Skeletal muscle satellite cell (primary cell): ENCODE data around the gene C16orf96.

ENCODE experiments used
- H3K27me3 ChIP-seq: 2 replicates; pipeline ENCODE4 v1.7.0; 2013; ENCODE audit warnings: low read length; ENCODE audit not compliant: control insufficient read depth, insufficient read depth
- H3K36me3 ChIP-seq: 2 replicates; pipeline ENCODE4 v1.7.0; 2013; ENCODE audit warnings: mild to moderate bottlenecking, control low read depth, low read length; ENCODE audit not compliant: insufficient read depth
- H3K4me1 ChIP-seq: 2 replicates; pipeline ENCODE4 v1.7.0; 2013; ENCODE audit warnings: low read length; ENCODE audit not compliant: control insufficient read depth, insufficient read depth
- H3K4me2 ChIP-seq: 2 replicates; pipeline ENCODE4 v1.7.0; 2013; ENCODE audit warnings: mild to moderate bottlenecking, low read length
- H3K4me3 ChIP-seq: 2 replicates; pipeline ENCODE4 v1.7.0; 2013; ENCODE audit warnings: low read length
- H3K9ac ChIP-seq: 2 replicates; pipeline ENCODE4 v1.7.0; 2013; ENCODE audit warnings: mild to moderate bottlenecking, low read depth, low read length, moderate library complexity
- H3K9me3 ChIP-seq: replicated peaks from 2 replicates; pipeline ENCODE4 v1.7.0; 2013; ENCODE audit warnings: mild to moderate bottlenecking, control low read depth, low read length

Gene C16orf96

GRCh38 chr16:4529085-4530060 is 26.8 kb upstream of the C16orf96 start:
- Histone ChIP-seq H3K9me3 (no peaks in the 10 kb centered on the region), H3K9ac (no peak overlapping the region), H3K4me3 (no peak overlapping the region), H3K27me3 (no peaks in the 10 kb centered on the region), H3K4me1 (no peaks in the 10 kb centered on the region), H3K36me3 (no peaks in the 10 kb centered on the region), H3K4me2 (no peak overlapping the region)

GRCh38 chr16:4531811-4532210 is 24.3 kb upstream of the C16orf96 start:
- Histone ChIP-seq H3K4me1 (no peaks in the 10 kb centered on the region), H3K9ac (no peak overlapping the region), H3K4me3 (no peak overlapping the region), H3K36me3 (no peaks in the 10 kb centered on the region), H3K9me3 (no peaks in the 10 kb centered on the region), H3K4me2 (no peak overlapping the region), H3K27me3 (no peaks in the 10 kb centered on the region)

- no peak overlapping the region for H3K4me2 ChIP-seq
- H3K9ac ChIP-seq = no peak overlapping the region
- no peak overlapping the region for H3K4me3 ChIP-seq
- H3K4me1 ChIP-seq = no peaks in the 10 kb centered on the region
- no peaks in the 10 kb centered on the region for H3K9me3 ChIP-seq
- H3K27me3 ChIP-seq = no peaks in the 10 kb centered on the region
- no peaks in the 10 kb centered on the region for H3K36me3 ChIP-seq
Measured at GRCh38 chr16:4532238-4532637, 23.9 kb upstream of the C16orf96 start.

GRCh38 chr16:4533490-4533889 is 22.6 kb upstream of the C16orf96 start:
- H3K36me3 ChIP-seq = no peaks in the 10 kb centered on the region

GRCh38 chr16:4534151-4534790 is 21.9 kb upstream of the C16orf96 start:
- Histone ChIP-seq H3K4me2 (no peak overlapping the region), H3K36me3 (no peaks in the 10 kb centered on the region), H3K4me1 (peaks cover 4% of the 10 kb centered on the region), H3K9ac (no peak overlapping the region), H3K9me3 (peaks cover 4% of the 10 kb centered on the region), H3K27me3 (no peaks in the 10 kb centered on the region), H3K4me3 (no peak overlapping the region)

More at GRCh38 chr16:4533490-4533889, 22.6 kb upstream of the C16orf96 start:
- Histone ChIP-seq H3K4me3 (no peak overlapping the region), H3K4me2 (no peak overlapping the region), H3K27me3 (no peaks in the 10 kb centered on the region), H3K9me3 (no peaks in the 10 kb centered on the region), H3K9ac (no peak overlapping the region), H3K4me1 (peaks cover 4% of the 10 kb centered on the region)

GRCh38 chr16:4535627-4536108 is 20.5 kb upstream of the C16orf96 start:
- no peaks in the 10 kb centered on the region for H3K27me3 ChIP-seq
- H3K9ac ChIP-seq = no peak overlapping the region
- peaks cover 4% of the 10 kb centered on the region for H3K4me1 ChIP-seq
- no peak overlapping the region for H3K4me2 ChIP-seq
- no peaks in the 10 kb centered on the region for H3K36me3 ChIP-seq
- H3K4me3 ChIP-seq = no peak overlapping the region
- peaks cover 4% of the 10 kb centered on the region for H3K9me3 ChIP-seq

- Histone ChIP-seq H3K4me3 (no peak overlapping the region), H3K9me3 (peaks cover 4% of the 10 kb centered on the region), H3K4me1 (peaks cover 4% of the 10 kb centered on the region), H3K36me3 (no peaks in the 10 kb centered on the region), H3K9ac (no peak overlapping the region), H3K4me2 (no peak overlapping the region), H3K27me3 (no peaks in the 10 kb centered on the region)
Measured at GRCh38 chr16:4536391-4537106, 19.6 kb upstream of the C16orf96 start.

- H3K36me3 ChIP-seq = no peaks in the 10 kb centered on the region
- peaks cover 4% of the 10 kb centered on the region for H3K4me1 ChIP-seq
- peak overlapping the region; percentile 86 for H3K4me2 ChIP-seq
- peak overlapping the region; percentile 78 for H3K9ac ChIP-seq
- H3K4me3 ChIP-seq = peak overlapping the region; percentile 82
- peaks cover 4% of the 10 kb centered on the region for H3K9me3 ChIP-seq
- H3K27me3 ChIP-seq = no peaks in the 10 kb centered on the region
Measured at GRCh38 chr16:4537376-4538343, 18.5 kb upstream of the C16orf96 start.

GRCh38 chr16:4538350-4539235 is 17.5 kb upstream of the C16orf96 start, which contains the start of gene CDIP1:
Gene CDIP1 (minus strand): TSS chr16:4538773. CDS start chr16:4514130, 24,643 bp downstream.
- Histone ChIP-seq H3K36me3 (no peaks in the 10 kb centered on the region), H3K9me3 (peaks cover 4% of the 10 kb centered on the region), H3K4me2 (peak within 1 kb of the TSS; percentile 86), H3K4me3 (peak within 1 kb of the TSS; percentile 82), H3K9ac (peak within 1 kb of the TSS; percentile 78), H3K4me1 (peaks cover 4% of the 10 kb centered on the region), H3K27me3 (peaks cover 3% of the 10 kb centered on the region)
